ENCODE measurements around the gene FNIP2.
A peak's percentile ranks its signal among the peaks of the same experiment; 100 is the strongest.
"Not testable (repeated sequence)": the region's sequence is repeated elsewhere in the genome, so short reads cannot be mapped to it uniquely, and the experiment has no call there.

The FNIP2 gene

DNA sequence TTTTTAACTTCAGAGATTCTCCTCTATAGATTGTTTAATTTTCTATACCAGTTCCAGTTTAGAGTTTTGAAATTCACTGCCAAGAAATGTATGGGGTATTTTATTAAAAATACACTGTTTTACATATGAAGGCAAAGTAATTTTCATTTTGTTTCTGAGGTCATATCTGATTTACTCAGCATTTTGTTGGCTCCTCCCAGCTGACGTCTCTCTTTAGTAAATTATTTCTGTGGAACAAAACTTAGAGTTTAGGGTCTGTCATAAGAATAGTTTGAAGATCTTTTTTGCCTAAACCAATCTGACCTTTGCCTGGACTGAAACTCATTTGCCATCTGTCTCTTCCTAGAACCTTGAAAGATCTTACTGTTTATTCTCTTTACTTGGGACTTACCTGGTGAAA is 16.9 kb downstream of the FNIP2 start:
- in situ Hi-C loops (cut with HindIII; ENCODE audit: low pct_ligation_motif_present, low pct_unique_long_range_greater_than_20kb, low sequenced_read_pairs), result no loop called here
- DNase-seq, result no peak

DNA sequence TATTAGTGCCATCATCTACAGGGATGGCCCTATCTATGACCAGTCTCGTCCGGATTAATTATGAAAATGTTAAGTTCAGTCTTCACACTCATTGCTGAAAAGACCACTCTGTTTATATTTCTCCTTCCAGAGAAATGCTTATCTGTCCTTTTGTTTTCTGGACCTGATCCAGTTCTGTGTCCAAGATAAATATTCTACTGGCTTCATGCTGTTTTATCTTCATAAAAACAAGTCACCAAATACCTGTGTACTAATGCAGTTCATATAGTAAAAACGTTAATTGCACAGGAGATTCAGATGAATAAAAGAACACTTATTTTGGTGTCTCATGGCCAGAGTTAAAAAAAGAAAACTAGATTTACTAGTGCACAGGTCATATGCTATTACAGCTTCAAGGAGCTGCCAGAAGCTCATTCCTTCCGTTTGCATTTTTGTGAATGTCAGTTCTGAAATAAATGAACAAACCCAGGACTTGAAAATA is 17.3 kb downstream of the FNIP2 start:
- DNase-seq, result no peak
- in situ Hi-C loops (cut with HindIII; ENCODE audit: low pct_ligation_motif_present, low pct_unique_long_range_greater_than_20kb, low sequenced_read_pairs), result no loop called here

DNA sequence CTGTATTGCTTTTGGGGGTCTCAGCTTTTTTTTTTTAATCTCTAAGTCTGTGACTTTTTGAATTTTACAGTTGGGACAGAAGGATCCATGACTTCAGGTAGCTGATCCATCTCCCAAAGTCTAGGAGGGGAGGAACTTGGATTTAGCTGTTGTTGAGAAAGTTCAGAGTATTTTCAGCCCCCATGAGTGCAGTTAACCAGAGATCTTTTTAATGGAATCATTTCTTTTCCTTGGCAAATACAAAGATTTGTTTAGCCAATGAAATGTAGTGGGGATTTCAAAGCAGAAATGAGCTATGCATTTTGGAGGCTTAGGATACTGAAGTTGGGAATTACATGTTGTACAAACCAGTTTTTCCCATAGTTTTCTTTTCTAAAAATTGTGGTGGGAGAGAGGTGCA is 18.1 kb downstream of the FNIP2 start:
- in situ Hi-C loops (cut with HindIII; ENCODE audit: low pct_ligation_motif_present, low pct_unique_long_range_greater_than_20kb, low sequenced_read_pairs), result no loop called here
- DNase-seq, result no peak

DNA sequence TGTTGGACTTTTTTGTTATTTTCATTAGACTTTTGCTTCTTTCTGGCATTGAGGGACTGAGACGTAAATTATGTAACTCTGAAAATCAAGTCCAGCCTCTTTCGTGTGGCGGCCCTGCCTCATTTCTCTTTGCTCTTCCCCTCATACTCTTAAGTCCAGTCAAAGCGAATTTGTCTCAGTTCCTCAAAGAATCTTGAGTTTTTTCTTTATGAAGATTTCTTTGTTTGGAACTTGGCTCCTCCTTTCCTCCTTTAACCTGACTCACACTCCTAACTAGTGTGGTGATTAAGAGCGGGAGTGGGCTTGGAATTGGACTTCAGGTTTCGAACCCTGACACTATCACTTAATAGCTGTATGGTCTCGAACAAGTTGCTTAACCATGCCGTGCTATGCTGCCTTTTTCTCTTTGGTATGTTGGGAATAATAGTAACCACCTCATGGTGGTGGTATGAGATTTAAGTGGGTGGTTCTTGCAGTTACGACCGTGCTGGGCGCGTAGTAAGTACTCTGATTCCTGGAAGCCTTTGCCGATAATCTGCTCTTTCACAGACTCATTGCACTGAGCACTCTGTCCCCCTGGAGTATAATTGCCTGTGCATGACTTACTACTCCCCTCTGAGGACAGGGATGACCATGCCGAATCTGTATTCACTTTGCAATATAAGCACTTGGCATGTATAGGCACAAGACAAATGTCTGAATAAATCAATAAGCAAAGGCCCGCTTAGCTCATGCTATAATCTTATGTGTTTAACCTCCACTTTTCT is 19.1 kb downstream of the FNIP2 start:
- in situ Hi-C loops (cut with HindIII; ENCODE audit: low pct_ligation_motif_present, low pct_unique_long_range_greater_than_20kb, low sequenced_read_pairs), result no loop called here
- DNase-seq, result no peak

DNA sequence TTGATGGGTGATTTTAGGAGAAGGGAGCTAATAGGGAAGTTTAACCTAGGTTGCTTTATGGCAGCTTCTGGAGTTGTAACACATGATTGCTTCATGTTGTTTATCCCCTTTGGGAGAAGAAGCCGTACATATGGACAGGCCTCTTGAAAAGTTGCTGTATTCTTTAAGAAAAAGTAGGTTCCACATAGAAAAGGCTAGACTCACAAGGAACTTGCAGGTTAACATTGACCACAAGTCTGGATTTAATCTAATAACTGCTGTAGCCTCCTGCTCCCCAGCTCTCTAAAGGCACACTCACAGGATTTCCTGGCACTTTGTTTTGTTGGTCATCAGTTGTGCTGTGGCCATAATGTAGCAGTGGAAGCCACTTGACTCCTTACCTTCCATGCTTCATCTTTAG is 19.7 kb downstream of the FNIP2 start:
- no peak for DNase-seq
- in situ Hi-C loops (cut with HindIII; ENCODE audit: low pct_ligation_motif_present, low pct_unique_long_range_greater_than_20kb, low sequenced_read_pairs), result no loop called here

DNA sequence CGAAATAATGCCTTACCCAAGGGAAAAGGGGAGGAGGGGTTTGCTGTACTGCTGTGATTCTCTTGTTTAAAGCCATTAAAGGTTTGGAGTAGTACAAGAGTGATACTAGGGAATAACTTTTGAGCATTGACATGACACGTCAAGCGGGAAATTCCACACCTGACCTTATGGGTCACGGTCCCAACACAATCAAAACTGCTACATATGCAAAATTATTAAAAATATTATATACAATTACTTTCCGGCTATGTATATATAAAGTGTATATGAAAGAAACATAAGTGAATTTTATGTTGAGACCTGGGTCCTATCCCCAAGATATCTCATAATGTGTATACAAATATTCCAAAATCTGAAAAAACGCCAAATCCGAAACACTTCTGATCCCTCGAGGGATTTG is 21.0 kb downstream of the FNIP2 start:
- DNase-seq, result no peak
- in situ Hi-C loops (cut with HindIII; ENCODE audit: low pct_ligation_motif_present, low pct_unique_long_range_greater_than_20kb, low sequenced_read_pairs), result no loop called here

DNA sequence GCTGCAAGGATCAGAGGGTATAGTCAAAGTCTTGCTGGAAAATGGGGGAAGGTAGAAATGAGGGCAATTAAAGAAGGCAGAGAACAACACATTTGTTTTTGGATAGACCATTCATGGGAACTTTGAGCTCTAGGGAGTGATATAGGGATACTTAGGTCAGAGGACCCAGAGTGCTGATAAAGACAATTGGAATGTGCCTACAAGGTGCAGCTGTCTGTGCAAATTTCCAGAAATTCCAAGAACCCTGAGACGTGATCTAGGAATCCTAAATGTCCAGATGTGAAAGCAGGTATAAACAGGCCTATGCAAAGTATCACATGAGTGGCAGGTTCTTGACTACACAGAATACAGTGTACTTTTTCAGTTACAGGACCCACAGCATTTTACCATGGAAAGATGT is 24.2 kb downstream of the FNIP2 start:
- DNase-seq, result no peak

DNA sequence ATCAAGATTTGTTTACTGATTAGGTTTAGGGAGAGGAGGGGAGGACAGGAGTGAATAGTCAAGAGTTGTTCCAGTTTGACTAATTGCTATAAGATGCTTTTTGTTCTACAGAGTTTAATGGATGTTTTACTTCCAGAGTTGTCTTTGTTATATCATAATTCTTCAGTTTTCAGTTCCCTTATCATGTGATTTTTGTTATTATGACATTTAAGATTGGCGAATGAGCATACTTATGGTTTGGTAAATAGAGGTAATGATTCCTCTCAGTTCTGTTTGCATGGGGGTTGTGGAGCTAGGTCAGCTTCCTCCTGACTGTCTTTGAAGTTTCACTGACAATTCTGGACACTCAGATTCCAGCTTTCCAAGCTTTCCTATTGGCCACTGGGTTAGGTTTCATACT is 24.6 kb downstream of the FNIP2 start:
- DNase-seq; in situ Hi-C loops (cut with HindIII; ENCODE audit: low pct_ligation_motif_present, low pct_unique_long_range_greater_than_20kb, low sequenced_read_pairs): not testable (repeated sequence)

More for the DNA sequence above, 24.2 kb downstream of the FNIP2 start:
- in situ Hi-C loops (cut with HindIII; ENCODE audit: low pct_ligation_motif_present, low pct_unique_long_range_greater_than_20kb, low sequenced_read_pairs), result no loop called here

DNA sequence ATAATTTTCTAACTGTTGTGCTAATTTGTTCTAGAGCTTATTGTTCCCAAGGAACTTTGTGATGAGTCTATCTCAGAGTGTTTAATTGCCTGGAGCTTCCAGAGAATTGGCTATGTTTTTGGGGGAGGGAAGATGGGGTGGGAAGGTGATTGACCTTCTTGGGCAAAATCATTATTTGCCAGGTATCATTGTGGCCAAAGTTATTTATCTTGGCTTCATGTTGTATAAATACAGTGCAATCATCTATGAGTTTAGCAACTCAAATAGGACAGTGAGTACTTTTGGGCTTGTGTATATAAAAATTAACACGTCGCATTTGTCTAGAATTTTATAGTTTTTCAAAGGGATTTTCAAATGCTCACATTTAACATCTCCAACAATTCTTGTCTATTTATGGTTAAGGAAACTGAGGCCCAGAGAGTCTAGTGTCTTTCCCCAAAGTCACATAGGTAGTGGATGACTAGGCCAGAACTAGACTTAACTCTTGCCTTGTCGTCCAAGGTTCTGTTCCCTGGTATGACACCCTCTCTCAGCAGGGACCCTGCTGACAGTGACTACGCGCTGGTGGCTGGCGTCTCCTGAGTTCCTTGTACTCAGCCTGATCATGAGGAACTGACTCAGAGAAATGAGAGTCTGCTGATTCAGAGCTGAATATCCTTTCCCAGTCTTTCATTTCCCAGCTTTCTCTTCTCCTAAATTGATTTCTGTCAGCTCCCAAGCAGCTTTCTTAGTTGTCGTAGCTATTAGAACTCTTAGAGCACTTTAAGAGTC is 27.7 kb downstream of the FNIP2 start:
- DNase-seq, result peak; percentile 53
- in situ Hi-C loops (cut with HindIII; ENCODE audit: low pct_ligation_motif_present, low pct_unique_long_range_greater_than_20kb, low sequenced_read_pairs), result no loop called here

DNA sequence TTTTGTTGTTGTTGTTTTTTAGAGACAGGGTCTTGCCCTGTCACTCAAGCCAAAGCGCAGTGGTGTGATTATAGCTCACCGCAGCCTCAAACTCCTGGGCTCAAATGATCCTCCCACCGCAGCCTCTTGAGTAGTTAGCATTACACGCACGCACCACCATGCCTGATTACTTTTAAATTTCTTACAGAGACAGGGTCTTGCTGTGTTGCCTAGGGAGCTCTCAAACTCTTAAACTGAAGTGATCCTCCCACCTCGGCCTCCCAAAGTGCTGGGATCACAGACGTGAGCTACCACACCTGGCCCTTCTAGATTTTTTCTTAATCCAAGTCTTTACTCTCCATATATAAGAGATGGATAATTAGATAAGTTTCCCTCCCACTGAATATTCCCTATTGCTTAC is 29.2 kb downstream of the FNIP2 start:
- in situ Hi-C loops (cut with HindIII; ENCODE audit: low pct_ligation_motif_present, low pct_unique_long_range_greater_than_20kb, low sequenced_read_pairs), result no loop called here

DNA sequence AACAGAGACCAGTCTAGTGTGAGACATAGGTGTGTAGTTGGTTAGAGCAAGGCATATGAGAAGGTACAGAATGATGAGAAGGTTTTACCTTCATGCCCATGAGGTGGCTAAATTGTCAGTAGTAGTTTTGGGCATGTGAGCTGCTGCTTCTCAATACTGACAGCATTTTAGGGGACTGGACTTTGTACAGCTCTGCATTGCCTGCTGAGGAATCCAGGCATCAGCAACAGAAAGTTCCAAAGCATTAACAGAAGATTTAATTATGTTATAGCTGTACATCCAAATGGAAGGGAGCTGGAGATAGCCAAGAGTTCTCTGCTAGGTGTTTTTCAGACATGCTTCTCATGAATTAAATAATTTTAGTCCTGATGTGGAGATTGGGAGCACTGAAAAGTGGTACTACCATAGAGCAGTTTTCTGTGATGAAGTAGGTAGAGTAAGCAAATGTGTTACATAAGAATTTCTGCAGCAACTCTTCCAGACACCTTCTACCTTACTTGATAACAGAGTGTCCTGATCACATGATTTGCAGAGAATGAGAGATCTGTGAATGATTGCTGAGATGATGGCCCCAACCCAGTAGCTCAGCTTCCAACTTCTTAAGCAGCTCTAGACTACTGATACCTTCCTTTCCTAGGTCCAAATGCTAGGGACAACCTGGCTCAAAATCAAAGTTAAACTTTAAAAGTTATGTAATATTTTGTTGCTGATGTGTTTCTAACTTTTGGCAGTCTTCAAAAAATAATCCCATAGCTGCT is 30.4 kb downstream of the FNIP2 start:
- in situ Hi-C loops (cut with HindIII; ENCODE audit: low pct_ligation_motif_present, low pct_unique_long_range_greater_than_20kb, low sequenced_read_pairs), result no loop called here
- peak; percentile 60 for DNase-seq

More for the DNA sequence above, 29.2 kb downstream of the FNIP2 start:
- no peak for DNase-seq

DNA sequence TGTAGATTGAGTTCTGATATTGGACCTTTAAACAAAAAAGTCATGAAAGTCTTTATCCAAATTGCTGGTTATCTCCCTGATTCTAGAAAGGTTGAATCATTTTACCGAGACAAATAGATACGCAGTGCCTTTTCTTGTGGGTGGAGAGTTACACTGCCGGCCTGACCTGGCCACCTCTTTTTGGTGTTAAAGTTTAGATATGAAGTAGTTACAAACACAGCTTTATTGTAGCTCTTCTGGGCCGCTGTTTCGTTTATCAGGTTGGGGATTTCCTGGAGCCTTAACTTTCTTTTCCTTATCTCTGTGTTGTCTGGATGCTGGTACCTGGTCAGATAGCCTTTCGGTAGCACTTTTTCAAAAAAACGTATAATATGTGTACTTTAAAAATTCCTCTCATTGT is 31.0 kb downstream of the FNIP2 start:
- in situ Hi-C loops (cut with HindIII; ENCODE audit: low pct_ligation_motif_present, low pct_unique_long_range_greater_than_20kb, low sequenced_read_pairs), result no loop called here
- no peak for DNase-seq

DNA sequence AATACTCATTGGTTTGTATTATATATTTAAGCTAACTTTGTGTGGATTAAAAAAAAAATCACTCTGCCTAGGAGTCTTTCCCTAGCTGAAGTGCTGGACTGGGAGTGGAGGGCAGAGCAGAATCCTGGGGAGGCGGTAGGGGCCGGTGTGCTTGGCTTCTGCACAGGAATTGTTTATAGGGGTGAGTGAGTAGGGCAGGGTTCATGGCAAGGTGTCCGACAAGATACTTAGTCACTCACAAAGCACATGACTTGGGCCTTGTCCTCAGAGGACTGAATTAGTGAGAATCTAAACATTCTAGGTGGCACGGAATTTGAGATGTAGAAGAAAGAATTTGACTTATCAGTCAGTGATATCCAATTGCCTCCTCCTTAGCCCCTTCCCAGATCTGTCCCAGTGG is 32.2 kb downstream of the FNIP2 start:
- in situ Hi-C loops (cut with HindIII; ENCODE audit: low pct_ligation_motif_present, low pct_unique_long_range_greater_than_20kb, low sequenced_read_pairs), result no loop called here
- DNase-seq, result peak; percentile 52

DNA sequence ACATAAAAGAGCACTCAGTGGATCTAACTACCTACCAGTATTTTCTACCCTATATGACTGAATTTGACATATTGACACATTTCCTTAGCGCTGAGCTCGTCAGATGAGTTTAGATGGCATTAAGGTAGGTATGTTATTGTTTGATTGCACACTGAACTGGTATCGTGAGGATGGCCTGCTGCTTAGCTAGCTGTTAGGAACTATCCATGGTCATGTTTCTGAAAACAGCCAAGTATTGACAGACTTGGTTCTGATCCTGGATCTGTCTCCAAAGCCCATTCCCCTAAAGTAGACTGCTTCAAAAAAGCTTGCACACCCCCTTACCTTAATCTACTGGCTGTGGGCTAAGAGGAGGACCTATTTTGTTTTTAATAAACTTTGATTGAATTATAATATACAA is 32.9 kb downstream of the FNIP2 start:
- in situ Hi-C loops (cut with HindIII; ENCODE audit: low pct_ligation_motif_present, low pct_unique_long_range_greater_than_20kb, low sequenced_read_pairs), result no loop called here
- no peak for DNase-seq

DNA sequence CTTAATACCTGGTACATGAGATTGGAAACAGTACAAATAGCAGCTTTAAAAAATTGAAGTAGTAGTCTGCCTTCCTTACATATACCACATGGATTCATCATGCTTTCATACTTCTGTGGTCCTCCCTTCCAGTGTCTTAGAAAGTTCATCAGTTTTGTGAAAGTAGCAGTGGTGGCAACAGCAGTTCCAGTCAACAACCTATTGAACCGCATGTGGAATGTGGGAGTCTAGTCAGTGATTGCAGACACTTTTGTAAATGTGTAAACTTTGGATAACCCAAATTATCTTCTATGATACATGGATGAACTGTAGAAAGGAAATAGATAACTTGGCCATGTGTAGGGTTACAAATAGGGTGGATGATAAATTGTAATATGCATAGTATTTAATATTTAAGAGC is 34.1 kb downstream of the FNIP2 start:
- in situ Hi-C loops (cut with HindIII; ENCODE audit: low pct_ligation_motif_present, low pct_unique_long_range_greater_than_20kb, low sequenced_read_pairs), result no loop called here
- DNase-seq, result no peak

DNA sequence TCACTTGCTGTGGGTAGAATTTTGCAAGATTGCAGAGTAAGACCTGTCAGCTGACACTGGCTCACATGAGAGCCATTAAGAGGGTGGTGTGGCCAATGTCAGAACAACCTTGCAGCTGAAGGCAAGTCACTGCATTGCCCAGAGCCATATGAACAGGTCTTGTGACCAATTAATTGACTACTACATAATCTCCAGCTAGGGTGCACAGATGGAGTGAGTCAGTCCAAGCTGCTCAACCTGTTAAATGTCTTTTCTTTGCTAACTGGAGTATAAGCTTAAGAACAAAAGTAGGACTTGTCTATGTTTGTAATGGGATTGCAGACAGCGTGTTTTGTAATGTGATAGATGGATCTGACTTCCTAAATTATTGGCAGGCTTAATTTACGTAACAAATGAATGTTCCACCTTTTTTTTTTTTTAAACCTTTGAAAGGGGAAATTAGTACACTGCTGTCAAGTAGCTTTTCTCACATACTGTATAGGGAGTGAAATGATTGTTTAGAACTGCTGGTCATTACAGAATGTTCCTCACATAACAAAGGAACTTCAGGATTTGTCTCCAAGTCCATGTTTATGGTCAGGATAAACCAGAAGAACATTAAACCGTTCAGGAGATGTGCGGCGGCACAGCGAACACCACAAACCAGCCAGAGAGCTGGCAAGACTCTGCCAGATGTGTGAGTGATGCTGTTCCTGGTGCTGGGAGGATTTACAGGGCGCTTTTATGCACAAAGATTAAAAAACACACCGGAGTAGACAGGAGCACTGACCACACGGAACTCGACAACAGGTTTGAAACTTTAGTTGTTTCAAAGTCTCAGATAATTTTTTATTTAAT is 37.0 kb downstream of the FNIP2 start:
- in situ Hi-C loops (cut with HindIII; ENCODE audit: low pct_ligation_motif_present, low pct_unique_long_range_greater_than_20kb, low sequenced_read_pairs), result no loop called here
- no peak for DNase-seq

DNA sequence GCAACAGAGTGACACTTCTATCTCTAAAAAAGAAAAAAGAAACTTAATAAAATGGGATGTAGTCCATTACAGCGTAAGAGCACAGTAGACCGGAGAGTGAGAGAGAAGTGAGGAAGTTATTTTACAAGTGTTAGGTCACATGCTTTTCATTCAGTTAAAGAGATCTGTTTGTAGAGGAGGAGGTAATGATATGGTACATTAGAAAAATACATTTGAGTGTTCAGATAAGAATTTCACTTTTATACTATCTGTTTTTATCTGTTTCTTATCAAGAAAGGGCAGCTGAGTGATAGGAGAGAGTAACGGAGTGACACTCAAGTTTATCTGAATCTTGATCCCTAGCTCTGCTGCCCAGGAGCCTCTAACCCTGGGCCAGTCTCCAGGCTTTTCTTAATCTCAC is 38.9 kb downstream of the FNIP2 start:
- no peak for DNase-seq

DNA sequence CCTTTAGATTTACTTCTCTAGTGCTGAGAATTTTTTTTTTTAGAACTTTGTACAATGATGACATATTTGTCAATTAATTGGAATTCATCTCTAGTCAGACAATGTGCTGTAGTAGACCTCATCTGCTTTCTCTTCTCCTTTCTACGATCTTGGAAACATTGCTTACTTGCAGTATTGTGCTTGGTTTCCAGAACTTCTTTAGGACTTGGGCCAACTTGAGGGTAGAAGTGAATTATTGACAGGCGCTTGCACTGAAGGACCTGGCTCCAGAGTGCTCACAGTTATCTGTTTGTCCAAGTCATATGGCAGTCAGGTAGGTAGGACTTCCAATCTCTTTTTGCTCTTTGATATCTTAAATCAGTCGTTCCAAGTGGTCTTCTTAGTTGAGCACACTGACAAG is 39.6 kb downstream of the FNIP2 start:
- in situ Hi-C loops (cut with HindIII; ENCODE audit: low pct_ligation_motif_present, low pct_unique_long_range_greater_than_20kb, low sequenced_read_pairs), result no loop called here
- DNase-seq, result no peak

More for the DNA sequence above, 38.9 kb downstream of the FNIP2 start:
- in situ Hi-C loops (cut with HindIII; ENCODE audit: low pct_ligation_motif_present, low pct_unique_long_range_greater_than_20kb, low sequenced_read_pairs), result no loop called here

Measured in ACHN (cell line).